Adrenal gland (tissue), 12 donors: ENCODE measurements around the gene CFAP99. TPM values are rescaled to one million over a fixed set of nuclear protein-coding genes. Genes with fewer than 3 reads are reported as not detected.

ENCODE experiments used
- DNase-seq, 7 donors: peaks; one replicate each; pipeline ENCODE4 v3.0.0-alpha.2; 2019 to 2020
- H3K27ac ChIP-seq, 5 donors: fragments of 200-600 bp; sonication (generic) in 4 of 5; 1 replicate in 3 of 5; 2 replicates in 2 of 5; pipeline versions ENCODE4 v1.5.1 to v1.8.0; 2016 to 2020; ENCODE audit warnings: mild to moderate bottlenecking in 1 of 5
- H3K27me3 ChIP-seq: fragments of 200-600 bp; 2 replicates; pipeline ENCODE4 v1.8.0; 2021
- H3K36me3 ChIP-seq, 2 donors: fragments of 200-600 bp; replicated peaks in 1 of 2; 1 replicate in 1 of 2; 2 replicates in 1 of 2; pipeline versions ENCODE4 v1.5.1 to v1.8.0; 2018 to 2022
- H3K4me1 ChIP-seq, 2 donors: fragments of 200-600 bp; replicated peaks in 1 of 2; 1 replicate in 1 of 2; 2 replicates in 1 of 2; pipeline versions ENCODE4 v1.5.1 to v1.8.0; 2018 to 2021
- H3K4me3 ChIP-seq, 4 donors: fragments of 200-600 bp; sonication (generic) in 3 of 4; one replicate each; pipeline ENCODE4 v1.5.1; 2016 to 2018
- H3K9me3 ChIP-seq, 3 donors: fragments of 200-600 bp; sonication (generic) in 1 of 3; replicated peaks in 1 of 3; 1 replicate in 2 of 3; 2 replicates in 1 of 3; pipeline versions ENCODE4 v1.5.1 to v1.8.0; 2016 to 2021
- CTCF ChIP-seq, 6 experiments: fragments of 450-650 bp in 4 of 6; fragments of 200-600 bp in 2 of 6; sonication (generic) in 1 of 6; IDR thresholded peaks; 1 replicate in 5 of 6; 2 replicates in 1 of 6; pipeline versions ENCODE4 v1.5.1 to v1.8.0; 2016 to 2021; ENCODE audit warnings: antibody characterized with exemption in 6 of 6, mild to moderate bottlenecking in 2 of 6, moderate library complexity in 1 of 6
- POLR2A ChIP-seq, 2 donors: fragments of 450-650 bp; IDR thresholded peaks; one replicate each; pipeline ENCODE4 v1.6.1; 2017; ENCODE audit warnings: antibody characterized with exemption in 2 of 2, mild to moderate bottlenecking in 2 of 2, moderate library complexity in 1 of 2
- WGBS, 4 donors: extraction: QIAGEN DNeasy Blood & Tissue Kit in 2 of 4; methylation state at CpG; one replicate each; pipeline versions ENCODE4 v1.1.5 to v1.1.7; 2013 to 2017; 5-methylcytosine and 5-hydroxymethylcytosine counted together
- intact Hi-C, 2 donors: fragments of 100-400 bp; cut with DNase I; formaldehyde crosslinking; loops; one replicate each; pipeline versions ENCODE4 v1.14.1 to v1.15.0; 2022 to 2023
- polyA plus RNA-seq, 3 donors: library from polyadenylated mRNA; stranded (reverse); fragments of 200-250 nt in 2 of 3; fragments of 350-450 nt in 1 of 3; fragmentation: Illumina TruSeq in 1 of 3; extraction: RNeasy Lipid Tissue Mini Kit (QIAGEN cat#74804) in 1 of 3; gene quantifications; one replicate each; pipeline ENCODE4 v1.2.3, GENCODE V29; 2013 to 2014
- total RNA-seq, 9 donors: library from RNA; depleted of rRNA in 4 of 9; stranded (reverse); fragments of >200 nt in 4 of 9; fragments of 120-200 nt in 1 of 9; fragmentation: NEBNext Ultra II Directional in 1 of 9; extraction: Animal tissue kit (Norgen Biotek cat#: 25700) in 1 of 9; gene quantifications; one replicate each; pipeline versions ENCODE4 v1.1.0 to v1.2.4, GENCODE V29; 2013 to 2023
- donor health status: healthy with polysubstance abuse.
- donor health status: Bipolar disorder and iron deficiency.
- donor health status: DM: yes; HTN: yes; CAD: no.
- donor health status: DM: no; HTN: no; CAD: no.
- donor health status: DM: no; HTN: no; CAD: no.
- donor health status: DM: yes; HTN: yes; CAD: no.

CFAP99 gene
- total and polyA plus RNA-seq, 12 donors, result 0.18 to 5.0 (median 3.2) TPM

- Histone ChIP-seq H3K27ac (no peak overlapping the region), H3K4me1 (peaks cover 6 to 9% of the 10 kb centered on the region in 2 donors), H3K4me3 (no peak overlapping the region), H3K36me3 (no peaks in the 10 kb centered on the region), H3K27me3 (no peaks in the 10 kb centered on the region), H3K9me3 (no peaks in the 10 kb centered on the region)
- intact Hi-C loops, result no loop called here
- no peak for DNase-seq
- 89 to 95% (median 93%) methylated on average over 19 of the region's 19 CpGs for WGBS, 4 donors
- TF ChIP-seq POLR2A (IDR thresholded peaks at IDR 0.05) (no peak), CTCF (IDR thresholded peaks at IDR 0.05) (no peak)
Observed at GRCh38 chr4:2459589-2460349, 41.0 kb downstream of the CFAP99 start.

GRCh38 chr4:2461246-2461960 lies 42.6 kb downstream of the CFAP99 start:
- Histone ChIP-seq H3K4me3 (no peak overlapping the region), H3K9me3 (no peaks in the 10 kb centered on the region), H3K27ac (no peak overlapping the region), H3K4me1 (peaks cover 6 to 9% of the 10 kb centered on the region in 2 donors), H3K27me3 (no peaks in the 10 kb centered on the region), H3K36me3 (no peaks in the 10 kb centered on the region)
- DNase-seq, result no peak
- WGBS, 4 donors, result 88 to 96% (median 90%) methylated on average over 5 to 15 of the region's 15 CpGs
- intact Hi-C loops, result no loop called here
- TF ChIP-seq POLR2A (IDR thresholded peaks at IDR 0.05), result no peak
- no peak for TF ChIP-seq CTCF (IDR thresholded peaks at IDR 0.05)

- peak; percentile 59 to 78 (median 66) for DNase-seq
- no peaks in the 10 kb centered on the region for H3K36me3 ChIP-seq
- H3K27ac ChIP-seq, result peak overlapping the region in 3 of 5 donors; percentile 33 to 78 (median 65)
- intact Hi-C loops, result no loop called here
- no peaks in the 10 kb centered on the region for H3K9me3 ChIP-seq
- TF ChIP-seq POLR2A (IDR thresholded peaks at IDR 0.05), result no peak
- peak in 3 of 6 experiments; percentile 57 to 64 (median 63) for TF ChIP-seq CTCF (IDR thresholded peaks at IDR 0.05)
- H3K4me3 ChIP-seq, result peak overlapping the region in 1 of 4 donors; percentile 80
- no peaks in the 10 kb centered on the region for H3K27me3 ChIP-seq
- 5 to 66% (median 31%) methylated on average over 6 to 99 of the region's 99 CpGs for WGBS, 4 donors
- H3K4me1 ChIP-seq, result peaks cover 6 to 9% of the 10 kb centered on the region in 2 donors
Observed at GRCh38 chr4:2462218-2462991, 43.6 kb downstream of the CFAP99 start.
